GM12872 (cell line): ENCODE measurements around the gene HECTD3.

Source experiments
- TF ChIP-seq, protein P1 (sequence below): IDR thresholded peaks from 3 replicates; pipeline ENCODE4 v1.5.1; 2011; ENCODE audit warnings: low read depth, mild to moderate bottlenecking, low read length, moderate library complexity; ENCODE audit not compliant: insufficient read depth

HECTD3 gene

DNA sequence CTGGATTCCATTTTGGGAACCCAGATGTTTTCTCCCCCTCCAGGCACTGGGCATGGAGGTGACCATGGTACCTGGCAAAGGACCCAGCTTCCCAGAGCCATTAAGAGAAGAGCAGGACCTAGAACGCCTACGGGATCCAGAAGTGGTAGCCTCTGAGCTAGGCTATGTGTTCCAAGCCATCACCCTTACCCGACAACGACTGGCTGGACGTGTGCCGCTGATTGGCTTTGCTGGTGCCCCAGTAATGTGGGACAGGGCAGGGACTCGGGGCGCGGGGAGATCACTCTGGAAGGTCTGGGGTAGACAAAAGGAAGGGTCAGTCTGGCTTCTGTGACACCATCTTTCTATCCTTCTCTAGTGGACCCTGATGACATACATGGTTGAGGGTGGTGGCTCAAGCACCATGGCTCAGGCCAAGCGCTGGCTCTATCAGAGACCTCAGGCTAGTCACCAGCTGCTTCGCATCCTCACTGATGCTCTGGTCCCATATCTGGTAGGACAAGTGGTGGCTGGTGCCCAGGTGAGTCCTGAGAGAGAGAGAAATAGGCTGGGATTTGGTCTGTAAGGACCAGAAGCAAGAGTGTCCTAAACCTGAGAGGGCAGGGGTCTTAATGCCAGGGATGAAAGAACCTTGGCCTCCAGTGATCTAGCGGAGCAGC, 2.6 kb upstream of the HECTD3 start:
- TF ChIP-seq, protein P1, sequence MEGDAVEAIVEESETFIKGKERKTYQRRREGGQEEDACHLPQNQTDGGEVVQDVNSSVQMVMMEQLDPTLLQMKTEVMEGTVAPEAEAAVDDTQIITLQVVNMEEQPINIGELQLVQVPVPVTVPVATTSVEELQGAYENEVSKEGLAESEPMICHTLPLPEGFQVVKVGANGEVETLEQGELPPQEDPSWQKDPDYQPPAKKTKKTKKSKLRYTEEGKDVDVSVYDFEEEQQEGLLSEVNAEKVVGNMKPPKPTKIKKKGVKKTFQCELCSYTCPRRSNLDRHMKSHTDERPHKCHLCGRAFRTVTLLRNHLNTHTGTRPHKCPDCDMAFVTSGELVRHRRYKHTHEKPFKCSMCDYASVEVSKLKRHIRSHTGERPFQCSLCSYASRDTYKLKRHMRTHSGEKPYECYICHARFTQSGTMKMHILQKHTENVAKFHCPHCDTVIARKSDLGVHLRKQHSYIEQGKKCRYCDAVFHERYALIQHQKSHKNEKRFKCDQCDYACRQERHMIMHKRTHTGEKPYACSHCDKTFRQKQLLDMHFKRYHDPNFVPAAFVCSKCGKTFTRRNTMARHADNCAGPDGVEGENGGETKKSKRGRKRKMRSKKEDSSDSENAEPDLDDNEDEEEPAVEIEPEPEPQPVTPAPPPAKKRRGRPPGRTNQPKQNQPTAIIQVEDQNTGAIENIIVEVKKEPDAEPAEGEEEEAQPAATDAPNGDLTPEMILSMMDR, result no peak

DNA sequence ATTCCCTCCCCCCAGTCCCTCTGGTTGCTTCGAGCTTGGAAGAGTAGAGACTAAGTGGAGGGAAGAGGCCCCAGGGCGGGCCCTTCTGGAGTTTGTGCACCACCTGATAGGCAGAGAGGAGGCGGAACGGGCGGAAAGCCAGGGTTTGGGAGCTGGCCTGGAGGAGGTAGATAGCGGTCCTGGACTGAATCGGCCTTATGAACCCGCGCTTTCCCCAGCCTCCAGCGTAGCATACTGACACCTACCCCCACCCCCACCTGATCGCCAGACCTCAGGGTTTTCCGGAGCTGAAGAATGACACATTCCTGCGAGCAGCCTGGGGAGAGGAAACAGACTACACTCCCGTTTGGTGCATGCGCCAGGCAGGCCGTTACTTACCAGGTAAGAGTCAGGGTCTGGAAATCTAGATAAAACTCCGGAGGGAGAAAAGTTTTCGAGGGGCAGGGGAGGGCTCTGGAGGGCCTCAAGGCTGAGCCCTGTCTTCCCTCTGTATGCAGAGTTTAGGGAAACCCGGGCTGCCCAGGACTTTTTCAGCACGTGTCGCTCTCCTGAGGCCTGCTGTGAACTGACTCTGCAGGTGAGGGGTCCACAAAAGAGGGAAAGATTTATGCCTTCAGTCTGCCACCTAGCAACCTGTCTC, 1.6 kb upstream of the HECTD3 start:
- TF ChIP-seq, protein P1, result no peak

DNA sequence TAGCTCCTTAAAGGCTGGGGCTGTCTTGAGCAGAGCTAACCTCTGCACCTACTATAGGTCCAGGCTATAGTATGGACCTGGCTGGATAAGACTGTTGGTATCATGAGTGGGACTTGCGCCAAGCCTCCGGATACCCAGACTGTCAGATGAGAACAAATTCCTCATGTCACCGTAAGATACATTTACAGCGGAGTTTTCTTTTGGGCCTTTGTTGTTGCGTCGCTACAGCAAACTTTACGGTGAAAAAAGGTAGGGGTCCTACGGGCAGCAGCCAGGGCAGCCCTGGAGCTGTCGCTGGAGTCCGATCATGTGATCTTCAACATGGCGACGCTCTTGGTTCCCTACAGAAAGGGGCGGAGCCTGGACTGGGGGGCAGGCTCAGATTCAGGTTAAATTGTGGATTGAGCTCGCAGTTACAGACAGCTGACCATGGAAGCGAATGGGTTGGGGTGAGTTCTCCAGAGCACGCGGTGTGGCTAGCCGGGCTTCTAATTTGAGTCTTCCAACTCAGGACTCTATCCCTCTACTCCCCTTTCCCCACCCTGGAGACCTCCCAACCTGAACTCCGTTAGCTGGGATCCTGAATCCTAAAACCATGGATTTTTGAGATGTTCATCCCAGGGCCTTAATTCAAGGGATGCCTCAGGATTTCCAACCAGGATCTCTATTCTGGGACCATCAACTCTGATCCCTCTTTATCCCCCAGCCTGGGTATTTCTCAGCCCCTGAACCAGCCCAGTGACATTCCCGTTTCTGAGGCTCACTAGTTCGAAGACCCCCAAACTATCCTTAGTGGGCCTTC, 914 bp upstream of the HECTD3 start, which contains the start of gene UROD:
Gene UROD (plus strand): TSS at position 418 of the 802 bp plus-strand sequence. CDS start 12 bp downstream, at position 430.
- TF ChIP-seq, protein P1, result no peak

DNA sequence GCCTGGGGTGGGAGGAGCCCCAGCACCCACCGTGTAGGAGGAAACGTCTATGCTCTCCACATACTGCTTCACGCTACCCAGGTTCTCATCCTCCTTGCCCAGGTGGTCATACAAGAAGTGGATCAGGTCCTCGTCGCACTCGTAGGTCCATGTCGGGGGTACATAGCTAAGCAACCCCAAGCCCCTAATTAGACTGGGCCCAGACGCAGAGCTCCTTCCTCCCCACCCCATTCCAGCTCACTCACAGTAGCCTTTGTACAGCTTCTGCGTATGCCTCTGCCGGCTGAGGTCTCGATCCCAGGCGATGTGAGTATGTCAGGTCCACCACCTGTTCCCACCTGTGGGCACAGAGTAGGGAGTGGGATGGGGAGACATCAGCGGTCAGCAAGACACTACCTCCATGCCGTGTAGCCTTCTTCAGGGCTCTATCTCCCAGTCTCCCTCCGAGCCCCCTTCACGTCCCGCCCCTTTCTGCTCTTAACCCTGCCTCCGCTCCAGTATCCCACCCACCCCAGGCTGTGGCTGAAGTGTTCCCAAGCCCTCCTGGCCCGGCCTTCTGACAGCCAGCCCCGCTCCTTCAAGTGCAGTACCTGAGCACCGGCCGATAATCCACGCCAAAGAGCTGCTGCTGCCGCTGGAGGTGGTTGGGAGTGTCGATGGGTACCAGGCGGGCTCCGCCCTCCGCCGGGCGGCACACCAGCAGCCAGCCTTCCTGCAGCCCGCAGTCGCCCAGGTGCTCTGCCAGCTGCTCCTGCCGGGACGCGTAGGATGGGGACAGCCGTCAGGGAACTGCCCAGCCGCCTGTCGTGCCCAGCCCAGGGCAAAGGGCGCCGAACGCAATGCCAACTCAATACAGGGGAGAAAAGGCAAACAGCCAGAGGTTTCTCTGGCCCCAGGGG, 919 bp downstream of the HECTD3 start:
- TF ChIP-seq, protein P1, result no peak

DNA sequence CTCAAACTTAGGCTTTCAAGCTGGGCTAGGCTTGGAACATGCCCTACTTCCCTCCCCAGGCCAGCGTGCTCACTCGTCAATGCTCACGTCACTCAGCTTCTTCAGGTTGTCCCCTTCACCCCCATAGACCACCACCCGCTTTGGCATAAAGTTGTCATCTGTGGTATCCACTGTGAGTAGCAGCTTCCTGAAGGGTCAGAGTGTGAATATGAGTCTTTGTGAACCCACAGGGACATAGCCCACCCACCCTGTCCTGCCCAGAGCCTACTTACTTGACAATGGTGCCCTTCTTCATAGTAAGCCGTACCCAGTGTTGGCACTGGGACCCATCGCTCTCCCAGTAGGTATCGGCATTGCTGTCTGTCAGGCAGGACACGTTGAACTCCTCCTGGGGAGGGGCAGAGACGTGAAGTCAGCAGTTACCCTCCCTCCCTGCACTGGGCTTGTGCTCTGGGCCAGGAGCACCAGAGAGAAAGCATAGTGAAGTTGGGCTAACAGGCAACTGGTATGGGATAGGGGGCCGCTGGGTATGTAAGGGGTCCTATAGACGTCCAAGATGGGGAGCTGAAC, 1.7 kb downstream of the HECTD3 start:
- TF ChIP-seq, protein P1, result no peak

DNA sequence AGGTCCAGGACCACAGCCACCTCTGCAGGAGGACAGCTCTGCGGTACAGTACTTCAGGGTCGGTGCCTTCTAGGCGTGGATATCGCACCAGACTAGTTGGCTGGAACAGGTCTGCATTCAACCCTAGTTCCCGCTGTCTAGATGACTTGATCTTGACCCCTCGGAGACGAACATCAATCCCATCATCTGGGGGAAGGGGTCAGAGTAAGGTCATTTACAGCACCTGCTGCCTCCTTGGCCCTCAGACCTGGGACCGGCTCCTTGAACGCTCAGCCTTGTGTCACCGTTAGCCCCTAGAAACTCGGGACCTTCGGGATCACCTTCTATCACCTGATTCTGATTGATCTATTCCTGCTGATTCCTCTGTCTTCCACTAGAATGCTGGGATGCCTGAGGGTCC, 2.6 kb downstream of the HECTD3 start:
- TF ChIP-seq, protein P1, result no peak
